ENCODE data around the gene NOL4L.

Gene NOL4L

GRCh38 chr20:32613192-32614053, 28.3 kb upstream of the NOL4L start:
- DNase-seq (ENCODE audit: low read depth), result no peak

GRCh38 chr20:32612351-32613191, 27.4 kb upstream of the NOL4L start:
- DNase-seq (ENCODE audit: low read depth), result no peak

- DNase-seq (ENCODE audit: low read depth), result no peak
Measured at GRCh38 chr20:32611868-32612267, 26.7 kb upstream of the NOL4L start.

- DNase-seq (ENCODE audit: low read depth), result no peak
Measured at GRCh38 chr20:32611286-32611685, 26.2 kb upstream of the NOL4L start.

DNA sequence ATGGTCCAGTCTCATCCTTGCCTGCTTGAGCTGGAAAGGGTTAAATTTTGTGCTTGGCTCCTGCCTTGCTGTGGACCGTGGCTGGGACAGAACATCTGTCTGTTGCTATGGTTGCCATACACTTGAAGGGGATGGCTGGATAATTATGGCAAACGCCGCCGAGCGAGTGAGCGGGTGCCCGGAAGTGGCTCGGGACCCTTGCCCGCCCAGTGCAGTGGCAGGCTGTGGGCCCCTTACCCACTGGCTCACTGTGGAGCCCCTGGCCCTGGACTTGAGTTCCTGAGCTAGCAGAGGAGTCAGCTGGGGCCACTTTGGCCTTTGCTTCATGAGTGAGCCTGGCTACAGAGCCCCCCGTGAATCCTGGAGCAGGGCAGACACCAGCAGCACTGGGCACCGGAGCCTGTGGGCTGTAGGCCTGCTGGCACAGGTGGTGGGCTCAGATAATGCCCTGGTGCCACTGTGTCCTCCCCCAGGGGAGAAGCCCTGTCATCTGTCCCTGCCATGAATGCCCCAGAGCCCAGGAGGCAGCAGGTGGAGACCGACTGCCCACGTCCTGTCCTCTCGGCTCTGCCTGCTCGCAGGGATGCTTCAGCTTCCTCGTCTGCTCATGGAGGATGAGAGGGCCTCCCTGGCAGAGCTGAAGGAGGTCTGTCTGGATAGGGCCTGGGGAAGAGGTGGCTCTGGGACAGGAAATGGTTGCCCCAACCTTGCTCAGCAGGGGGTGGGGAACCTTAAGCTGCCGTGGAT, 25.5 kb upstream of the NOL4L start:
- DNase-seq (ENCODE audit: low read depth), result no peak

GRCh38 chr20:32609993-32610392, 24.9 kb upstream of the NOL4L start:
- DNase-seq (ENCODE audit: low read depth), result no peak

GRCh38 chr20:32609111-32609773, 24.1 kb upstream of the NOL4L start:
- no peak for DNase-seq (ENCODE audit: low read depth)

DNA sequence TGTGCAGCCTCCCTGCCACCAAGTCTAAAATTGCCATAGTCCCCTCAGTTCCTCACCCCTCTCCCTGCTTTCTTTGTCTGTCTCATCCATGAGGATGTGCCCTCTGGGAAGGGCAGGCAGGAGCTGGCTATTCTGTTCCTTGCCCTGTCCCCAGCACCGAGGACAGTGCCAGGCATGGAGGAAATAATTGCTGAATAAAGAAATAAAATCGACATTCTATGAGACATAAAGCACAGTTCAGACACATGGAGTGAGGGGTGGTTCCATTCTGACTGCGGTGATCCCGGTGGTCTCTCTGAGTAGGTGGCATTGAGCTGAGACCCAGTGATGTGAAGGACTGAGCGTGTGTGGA, 23.5 kb upstream of the NOL4L start:
- DNase-seq (ENCODE audit: low read depth), result no peak

- DNase-seq (ENCODE audit: low read depth), result no peak
Measured at GRCh38 chr20:32607727-32608663, 22.9 kb upstream of the NOL4L start.

- no peak for DNase-seq (ENCODE audit: low read depth)
Measured at GRCh38 chr20:32607324-32607723, 22.2 kb upstream of the NOL4L start.

- DNase-seq (ENCODE audit: low read depth), result no peak
Measured at GRCh38 chr20:32606790-32607189, 21.7 kb upstream of the NOL4L start.

GRCh38 chr20:32606107-32606506, 21.0 kb upstream of the NOL4L start:
- DNase-seq (ENCODE audit: low read depth), result no peak

DNA sequence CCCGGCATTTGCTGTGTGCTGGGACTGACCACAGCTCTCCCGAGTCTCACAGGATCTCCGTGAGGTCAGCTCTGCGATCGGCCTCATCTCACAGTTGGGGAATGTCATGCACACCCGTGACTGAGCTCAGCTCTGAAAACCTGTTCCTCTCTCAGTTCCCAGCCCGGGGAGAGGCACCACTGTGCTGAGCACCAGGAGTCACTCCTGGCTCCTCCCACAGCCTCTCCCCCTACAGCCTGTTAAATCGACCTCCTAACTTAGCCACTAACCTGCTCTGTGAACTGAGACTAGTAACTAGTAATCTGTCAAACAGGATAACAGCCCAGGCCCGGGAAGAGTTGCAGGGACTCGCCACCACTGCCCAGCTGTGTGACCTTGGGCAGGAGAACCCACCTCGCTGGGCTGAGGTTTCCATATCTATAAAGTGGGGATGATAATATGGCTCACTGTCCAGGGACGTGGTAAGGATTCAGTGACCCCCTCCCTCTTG, 20.1 kb upstream of the NOL4L start:
- no peak for DNase-seq (ENCODE audit: low read depth)

GRCh38 chr20:32603046-32603726, 18.1 kb upstream of the NOL4L start:
- no peak for DNase-seq (ENCODE audit: low read depth)

DNA sequence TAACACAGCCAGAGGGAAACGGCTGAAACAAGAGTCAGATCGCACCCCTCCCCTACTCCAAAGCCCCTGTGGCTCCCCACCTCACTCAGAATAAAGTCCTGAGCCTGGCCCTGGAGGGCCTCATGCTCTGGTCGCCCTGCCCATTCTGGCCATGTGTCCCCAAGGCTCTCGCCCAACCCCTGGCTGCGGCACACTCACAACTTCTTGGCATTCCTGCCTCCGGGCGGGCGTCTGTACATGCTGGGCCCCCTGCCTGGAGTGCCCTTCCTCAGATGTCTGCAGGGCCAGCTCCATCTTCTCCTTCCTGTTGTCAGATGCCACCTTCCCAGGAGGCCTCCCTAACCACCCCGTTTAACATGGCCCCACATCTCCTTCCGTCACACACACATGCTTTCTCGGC, 17.1 kb upstream of the NOL4L start:
- DNase-seq (ENCODE audit: low read depth), result no peak

- no peak for DNase-seq (ENCODE audit: low read depth)
Measured at GRCh38 chr20:32600681-32601237, 15.6 kb upstream of the NOL4L start.

DNA sequence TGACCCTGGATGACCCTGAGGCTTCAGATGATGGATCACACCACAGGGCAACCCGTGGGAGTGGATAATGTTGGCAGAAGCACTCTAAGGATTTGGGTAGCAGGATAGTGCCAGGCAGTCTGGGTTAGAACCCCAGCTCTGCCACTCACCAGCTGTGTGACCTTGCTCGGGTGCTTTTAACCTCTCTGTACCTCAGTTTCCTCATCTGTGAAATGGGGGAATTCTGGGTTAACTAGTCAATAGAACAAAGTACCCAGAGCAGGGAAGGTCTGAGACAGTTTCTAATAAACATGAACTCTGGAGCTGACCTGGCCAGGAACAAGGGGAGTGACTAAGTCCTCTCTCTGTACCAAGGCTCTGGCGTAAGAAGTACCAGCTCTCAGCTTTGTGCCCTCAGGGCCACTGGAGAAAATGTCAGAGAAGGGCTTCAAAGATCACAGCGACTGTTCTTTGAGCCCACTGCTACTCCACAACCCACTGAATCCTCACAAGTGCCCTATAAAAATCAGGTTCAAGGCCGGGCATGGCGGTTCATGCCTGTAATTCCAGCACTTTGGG, 14.7 kb upstream of the NOL4L start:
- DNase-seq (ENCODE audit: low read depth), result no peak

GRCh38 chr20:32598606-32599005, 13.5 kb upstream of the NOL4L start:
- no peak for DNase-seq (ENCODE audit: low read depth)

DNA sequence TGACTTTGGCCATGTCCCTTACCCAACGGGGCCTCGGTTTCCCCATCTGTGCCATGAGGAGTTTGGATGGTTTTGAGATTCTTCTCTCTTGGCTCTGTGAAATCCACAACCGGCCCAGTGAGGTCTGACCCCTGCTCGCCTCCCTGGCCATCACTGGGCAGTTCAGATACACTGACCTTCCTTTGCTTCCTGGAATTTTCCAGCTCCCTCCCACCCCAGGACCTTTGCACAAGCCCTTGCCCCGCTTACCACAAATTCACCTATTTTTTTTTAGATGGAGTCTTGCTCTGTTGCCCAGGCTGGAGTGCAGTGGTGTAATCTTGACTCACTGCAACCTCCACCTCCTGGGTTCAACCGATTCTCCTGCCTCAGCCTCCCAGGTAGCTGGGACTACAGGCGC, 12.6 kb upstream of the NOL4L start:
- no peak for DNase-seq (ENCODE audit: low read depth)

Data from fibroblast of the conjunctiva (primary cell).